Measurements from ENCODE around the gene FMN1. TPM values are rescaled to one million over a fixed set of nuclear protein-coding genes. Genes with fewer than 3 reads are reported as not detected.
A peak's percentile ranks its signal among the peaks of the same experiment; 100 is the strongest.

FMN1 gene
- total RNA-seq, 4 donors from 2014 or later = 4.3 to 10.1 (median 8.8) TPM

- 90 to 100% methylated on average over 1 of the region's 1 CpG for WGBS, 2 donors
- Histone ChIP-seq H3K4me3 (no peak overlapping the region), H3K27me3 (no peaks in the 10 kb centered on the region), H3K9me3 (no peaks in the 10 kb centered on the region), H3K27ac (no peak overlapping the region), H3K36me3 (no peaks in the 10 kb centered on the region), H3K4me1 (no peaks in the 10 kb centered on the region)
- DNase-seq = no peak
- TF ChIP-seq, protein P1, sequence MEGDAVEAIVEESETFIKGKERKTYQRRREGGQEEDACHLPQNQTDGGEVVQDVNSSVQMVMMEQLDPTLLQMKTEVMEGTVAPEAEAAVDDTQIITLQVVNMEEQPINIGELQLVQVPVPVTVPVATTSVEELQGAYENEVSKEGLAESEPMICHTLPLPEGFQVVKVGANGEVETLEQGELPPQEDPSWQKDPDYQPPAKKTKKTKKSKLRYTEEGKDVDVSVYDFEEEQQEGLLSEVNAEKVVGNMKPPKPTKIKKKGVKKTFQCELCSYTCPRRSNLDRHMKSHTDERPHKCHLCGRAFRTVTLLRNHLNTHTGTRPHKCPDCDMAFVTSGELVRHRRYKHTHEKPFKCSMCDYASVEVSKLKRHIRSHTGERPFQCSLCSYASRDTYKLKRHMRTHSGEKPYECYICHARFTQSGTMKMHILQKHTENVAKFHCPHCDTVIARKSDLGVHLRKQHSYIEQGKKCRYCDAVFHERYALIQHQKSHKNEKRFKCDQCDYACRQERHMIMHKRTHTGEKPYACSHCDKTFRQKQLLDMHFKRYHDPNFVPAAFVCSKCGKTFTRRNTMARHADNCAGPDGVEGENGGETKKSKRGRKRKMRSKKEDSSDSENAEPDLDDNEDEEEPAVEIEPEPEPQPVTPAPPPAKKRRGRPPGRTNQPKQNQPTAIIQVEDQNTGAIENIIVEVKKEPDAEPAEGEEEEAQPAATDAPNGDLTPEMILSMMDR (IDR thresholded peaks at IDR 0.05) = no peak
- TF ChIP-seq POLR2A (IDR thresholded peaks at IDR 0.05) = no peak
- intact Hi-C loops (cut with DNase I) = no loop called here
Measured at GRCh38 chr15:32833379-32833821, 361.1 kb downstream of the FMN1 start.

DNA sequence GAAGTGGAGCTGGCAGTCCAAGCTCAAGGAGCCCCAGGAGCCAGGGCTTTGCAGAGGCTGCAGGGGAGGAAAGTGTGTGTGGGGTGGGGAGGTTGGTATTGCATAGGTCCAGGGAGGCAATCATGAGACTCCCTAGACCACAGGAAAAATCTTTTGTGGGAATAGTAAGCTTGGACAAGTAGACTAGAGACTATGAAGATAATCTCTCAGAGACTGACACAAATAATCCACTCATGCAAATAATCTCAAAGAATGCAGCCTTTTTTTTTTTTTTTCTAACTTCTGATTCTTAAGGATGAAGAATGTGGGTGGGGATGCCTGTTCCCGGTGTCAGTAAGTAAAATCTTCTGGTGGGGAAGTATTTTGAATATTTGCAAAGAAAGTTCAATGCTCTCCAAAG is 363.0 kb downstream of the FMN1 start:
- no peaks in the 10 kb centered on the region for H3K9me3 ChIP-seq
- no peak for DNase-seq
- no peaks in the 10 kb centered on the region for H3K36me3 ChIP-seq
- intact Hi-C loops (cut with DNase I) = no loop called here
- H3K27ac ChIP-seq = no peak overlapping the region
- no peaks in the 10 kb centered on the region for H3K4me1 ChIP-seq
- no peak overlapping the region for H3K4me3 ChIP-seq
- TF ChIP-seq, protein P1 (IDR thresholded peaks at IDR 0.05) = no peak
- TF ChIP-seq POLR2A (IDR thresholded peaks at IDR 0.05) = no peak
- H3K27me3 ChIP-seq = no peaks in the 10 kb centered on the region
- 35 to 52% methylated on average over 1 of the region's 1 CpG for WGBS, 2 donors

- no peaks in the 10 kb centered on the region for H3K9me3 ChIP-seq
Measured at GRCh38 chr15:32830241-32830640, 364.3 kb downstream of the FMN1 start.

DNA sequence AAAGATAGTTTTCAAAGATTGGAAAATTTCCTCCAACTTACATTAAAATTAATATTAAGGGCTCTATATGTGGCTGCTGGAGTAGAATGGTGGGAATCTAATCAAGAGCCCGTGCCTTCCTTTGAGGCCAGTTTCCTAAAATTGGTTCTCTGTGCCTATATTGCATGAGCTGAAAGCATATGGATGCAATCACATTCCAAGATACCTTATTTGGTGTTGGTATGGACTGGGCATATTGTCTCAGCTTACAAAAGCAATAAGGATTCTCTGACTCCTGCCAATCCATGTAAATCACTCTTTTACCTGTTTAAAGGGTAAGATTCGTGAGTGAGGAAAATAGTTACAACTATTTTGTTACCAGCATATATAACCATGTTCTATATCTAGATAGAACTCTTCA is 365.1 kb downstream of the FMN1 start:
- TF ChIP-seq, protein P1 (IDR thresholded peaks at IDR 0.05) = no peak
- TF ChIP-seq POLR2A (IDR thresholded peaks at IDR 0.05) = no peak

More at GRCh38 chr15:32830241-32830640, 364.3 kb downstream of the FMN1 start:
- intact Hi-C loops (cut with DNase I) = no loop called here
- H3K27ac ChIP-seq = no peak overlapping the region
- 50 to 88% methylated on average over 1 of the region's 1 CpG for WGBS, 2 donors
- no peak for TF ChIP-seq POLR2A (IDR thresholded peaks at IDR 0.05)
- TF ChIP-seq, protein P1 (IDR thresholded peaks at IDR 0.05) = no peak
- H3K4me3 ChIP-seq = no peak overlapping the region
- no peaks in the 10 kb centered on the region for H3K4me1 ChIP-seq
- DNase-seq = no peak
- no peaks in the 10 kb centered on the region for H3K27me3 ChIP-seq
- H3K36me3 ChIP-seq = no peaks in the 10 kb centered on the region

DNA sequence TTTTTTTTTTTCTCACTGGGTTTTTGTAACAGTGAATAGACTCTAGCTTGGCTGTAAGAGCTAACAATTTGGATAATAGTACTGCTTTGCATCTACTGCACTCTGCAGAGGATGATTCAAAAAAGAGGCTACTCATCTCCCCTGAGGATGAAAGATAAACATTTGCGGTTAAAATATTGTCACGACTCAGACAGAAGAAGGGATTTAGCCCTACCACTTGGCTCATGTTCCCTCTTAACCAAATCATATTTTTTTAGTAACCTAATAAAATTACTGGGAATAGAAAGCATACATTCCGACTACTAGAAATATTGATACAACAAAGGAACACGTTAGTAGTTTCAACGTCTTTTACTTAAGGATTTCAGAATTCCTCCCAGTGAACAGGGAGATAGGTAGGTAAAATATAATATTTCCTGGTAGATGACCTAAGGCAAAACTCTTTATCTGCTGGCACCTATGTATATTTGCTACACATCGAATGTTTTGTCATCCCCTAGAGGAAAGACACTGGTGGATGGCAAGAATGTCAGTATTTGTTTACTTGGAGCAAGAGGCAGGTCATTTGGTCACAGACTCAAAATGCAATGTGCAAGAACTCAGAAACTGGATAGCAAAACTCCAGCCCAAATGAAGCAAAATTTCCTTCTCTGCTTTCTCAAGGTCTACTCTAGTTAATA is 365.9 kb downstream of the FMN1 start:
- WGBS, 2 donors = 54 to 71% methylated on average over 6 of the region's 6 CpGs
- Histone ChIP-seq H3K27me3 (no peaks in the 10 kb centered on the region), H3K4me3 (no peak overlapping the region), H3K27ac (peak overlapping the region in 1 of 4 donors; percentile 14), H3K9me3 (no peaks in the 10 kb centered on the region), H3K36me3 (no peaks in the 10 kb centered on the region), H3K4me1 (no peaks in the 10 kb centered on the region)
- intact Hi-C loops (cut with DNase I) = no loop called here
- DNase-seq = no peak
- TF ChIP-seq, protein P1 (IDR thresholded peaks at IDR 0.05) = no peak
- no peak for TF ChIP-seq POLR2A (IDR thresholded peaks at IDR 0.05)

More for the DNA sequence above, 365.1 kb downstream of the FMN1 start:
- DNase-seq = no peak
- intact Hi-C loops (cut with DNase I) = no loop called here
- H3K4me3 ChIP-seq = no peak overlapping the region
- 89 to 96% methylated on average over 2 of the region's 2 CpGs for WGBS, 2 donors
- no peak overlapping the region for H3K27ac ChIP-seq
- no peaks in the 10 kb centered on the region for H3K27me3 ChIP-seq
- no peaks in the 10 kb centered on the region for H3K9me3 ChIP-seq
- H3K36me3 ChIP-seq = no peaks in the 10 kb centered on the region
- no peaks in the 10 kb centered on the region for H3K4me1 ChIP-seq

All from esophagus squamous epithelium (tissue), 5 donors.